ENCODE results near the gene ENO1. TPM values are rescaled to one million over a fixed set of nuclear protein-coding genes. Genes with fewer than 3 reads are reported as not detected.
A peak's percentile ranks its signal among the peaks of the same experiment; 100 is the strongest.
"Not testable (repeated sequence)": the region's sequence is repeated elsewhere in the genome, so short reads cannot be mapped to it uniquely, and the experiment has no call there.

Gene ENO1
- total and polyA plus RNA-seq, 12 donors = 73.3 to 581 (median 141) TPM

GRCh38 chr1:8902765-8903164 is 24.3 kb upstream of the ENO1 start:
- Histone ChIP-seq H3K9me3 (peaks cover 0 to 7% (median 0%) of the 10 kb centered on the region in 11 donors), H3K36me3 (no peaks in the 10 kb centered on the region), H3K27me3 (no peaks in the 10 kb centered on the region), H3K4me3 (no peak overlapping the region), H3K27ac (no peak overlapping the region), H3K4me1 (peaks cover 0 to 24% (median 7%) of the 10 kb centered on the region in 9 donors)
- no peak for TF ChIP-seq CTCF (IDR thresholded peaks at IDR 0.05)
- intact Hi-C loops (cut with DNase I) = no loop called here
- DNase-seq (no peak), ATAC-seq (no peak)
- 80 to 84% methylated on average over 5 of the region's 5 CpGs for WGBS, 2 donors

GRCh38 chr1:8900684-8901083 is 22.2 kb upstream of the ENO1 start:
- intact Hi-C loops (cut with DNase I); H3K9me3 ChIP-seq; ATAC-seq; H3K36me3 ChIP-seq; H3K4me3 ChIP-seq; DNase-seq; H3K27me3 ChIP-seq: not testable (repeated sequence)
- H3K4me1 ChIP-seq = peaks cover 0 to 24% (median 7%) of the 10 kb centered on the region in 9 donors
- H3K27ac ChIP-seq = peak overlapping the region in 1 of 10 donors; percentile 71
- WGBS, 2 donors = 93 to 97% methylated on average over 4 of the region's 4 CpGs

GRCh38 chr1:8899046-8899445 is 20.6 kb upstream of the ENO1 start:
- H3K27ac ChIP-seq = peak overlapping the region in 1 of 10 donors; percentile 71
- H3K27me3 ChIP-seq = peaks cover 0 to 6% (median 0%) of the 10 kb centered on the region in 7 donors
- no peak for ATAC-seq
- intact Hi-C loops (cut with DNase I) = no loop called here
- no peak overlapping the region for H3K4me3 ChIP-seq
- H3K9me3 ChIP-seq = peaks cover 0 to 7% (median 0%) of the 10 kb centered on the region in 11 donors
- no peak for TF ChIP-seq CTCF (IDR thresholded peaks at IDR 0.05)
- no peak for DNase-seq
- peaks cover 0 to 19% (median 3%) of the 10 kb centered on the region in 9 donors for H3K4me1 ChIP-seq
- WGBS, 2 donors = 96 to 98% methylated on average over 7 of the region's 7 CpGs
- H3K36me3 ChIP-seq = no peaks in the 10 kb centered on the region

GRCh38 chr1:8898418-8898817 is 19.9 kb upstream of the ENO1 start:
- H3K36me3 ChIP-seq; H3K27ac ChIP-seq; H3K9me3 ChIP-seq; H3K27me3 ChIP-seq; intact Hi-C loops (cut with DNase I); DNase-seq; H3K4me3 ChIP-seq; ATAC-seq: not testable (repeated sequence)
- H3K4me1 ChIP-seq = peaks cover 0 to 13% (median 0%) of the 10 kb centered on the region in 9 donors
- WGBS, 2 donors = 89 to 94% methylated on average over 5 of the region's 5 CpGs

- H3K9me3 ChIP-seq; DNase-seq; H3K36me3 ChIP-seq; ATAC-seq; intact Hi-C loops (cut with DNase I); H3K4me3 ChIP-seq; H3K27me3 ChIP-seq; H3K27ac ChIP-seq: not testable (repeated sequence)
- peaks cover 0 to 13% (median 0%) of the 10 kb centered on the region in 9 donors for H3K4me1 ChIP-seq
- 74 to 82% methylated on average over 4 of the region's 4 CpGs for WGBS, 2 donors
Observed at GRCh38 chr1:8897505-8897904, 19.0 kb upstream of the ENO1 start.

GRCh38 chr1:8896775-8897174 is 18.3 kb upstream of the ENO1 start:
- H3K27ac ChIP-seq; DNase-seq; ATAC-seq; H3K9me3 ChIP-seq; intact Hi-C loops (cut with DNase I); H3K27me3 ChIP-seq; H3K36me3 ChIP-seq; H3K4me3 ChIP-seq: not testable (repeated sequence)
- peaks cover 0 to 17% (median 0%) of the 10 kb centered on the region in 9 donors for H3K4me1 ChIP-seq
- WGBS, 2 donors = 43 to 56% methylated on average over 3 of the region's 3 CpGs
